GM12878 (cell line): ENCODE measurements around the gene SELENOM. TPM values are rescaled to one million over a fixed set of nuclear protein-coding genes. Genes with fewer than 3 reads are reported as not detected.

Experiments
- ATAC-seq: fragments of 200-7000 bp; cut with Tn5 transposase; 3 replicates; pipeline ENCODE4 v1.9.1; 2020; ENCODE audit warnings: mild to moderate bottlenecking, moderate library complexity
- BruUV-seq: library from RNA; stranded (reverse); fragments of 400-500 nt; replicated peaks from 2 replicates; lab custom pipeline; 2021; lab: Mats Ljungman, UMichigan
- CTCF ChIA-PET: fragments of 300-600 bp; sonication (Branson Sonifier 250); formaldehyde crosslinking; extraction: SDS; loops from one replicate; lab custom pipeline; 2021; ENCODE audit warnings: inconsistent platforms; lab: Yijun Ruan, JAX
- POLR2A ChIA-PET: fragments of 350-600 bp; formaldehyde crosslinking; extraction: SDS; loops from one replicate; lab custom pipeline; 2021; ENCODE audit warnings: inconsistent platforms; lab: Charles Lee
- RAD21 ChIA-PET: fragments of 300-600 bp; sonication (Branson Sonifier 250); formaldehyde crosslinking; loops from one replicate; lab custom pipeline; 2023; ENCODE audit warnings: antibody characterized with exemption; ENCODE audit not compliant: unreplicated experiment; lab: Charles Lee
- SMC1A ChIA-PET: fragments of 300-600 bp; sonication (Branson Sonifier 250); formaldehyde crosslinking; loops from one replicate; lab custom pipeline; 2023; ENCODE audit not compliant: unreplicated experiment, uncharacterized antibody; lab: Charles Lee
- DNase-seq: peaks from one replicate; pipeline ENCODE4 v3.0.0-alpha.2; 2011; ENCODE audit warnings: low read depth, low spot score
- FAIRE-seq: peaks from 3 replicates; lab custom pipeline; 2011; peaks lifted over from hg19 to GRCh38; lab: Jason Lieb, UNC
- H2AFZ ChIP-seq: 2 replicates; pipeline ENCODE4 v1.6.0; 2011; ENCODE audit warnings: low read depth, low read length, control low read depth; ENCODE audit not compliant: control insufficient read depth
- H3K27ac ChIP-seq: 2 replicates; pipeline ENCODE4 v1.5.1; 2011; ENCODE audit warnings: control low read depth; ENCODE audit not compliant: control insufficient read depth, insufficient read depth
- H3K27me3 ChIP-seq, 2 experiments: replicated peaks in 1 of 2; 2 replicates each; pipeline versions ENCODE4 v1.6.0 to v1.6.1; 2011; ENCODE audit warnings: low read length in 1 of 2; ENCODE audit not compliant: control insufficient read depth in 2 of 2, insufficient read depth in 2 of 2
- H3K36me3 ChIP-seq, 2 experiments: 2 replicates each; pipeline ENCODE4 v1.5.1; 2011; ENCODE audit warnings: low read length in 1 of 2; ENCODE audit not compliant: control insufficient read depth in 2 of 2, insufficient read depth in 2 of 2
- H3K4me1 ChIP-seq: 2 replicates; pipeline ENCODE4 v1.6.1; 2011; ENCODE audit warnings: mild to moderate bottlenecking, low read length, moderate library complexity, mixed read lengths; ENCODE audit not compliant: control insufficient read depth, insufficient read depth
- H3K4me2 ChIP-seq: 2 replicates; pipeline ENCODE4 v1.6.0; 2011; ENCODE audit warnings: control low read depth; ENCODE audit not compliant: control insufficient read depth, insufficient read depth
- H3K4me3 ChIP-seq: fragments of 200-600 bp; sonication (generic); 2 replicates; pipeline ENCODE4 v1.5.1; 2016
- H3K79me2 ChIP-seq: 2 replicates; pipeline ENCODE4 v1.6.0; 2011; ENCODE audit warnings: low read length; ENCODE audit not compliant: control insufficient read depth, insufficient read depth
- H3K9ac ChIP-seq: 2 replicates; pipeline ENCODE4 v1.8.0; 2011; ENCODE audit warnings: low read length, control low read depth, mixed read lengths; ENCODE audit not compliant: control insufficient read depth, insufficient read depth
- H3K9me3 ChIP-seq: replicated peaks from 3 replicates; pipeline ENCODE4 v1.5.1; 2011; ENCODE audit warnings: mild to moderate bottlenecking, low read length; ENCODE audit not compliant: control insufficient read depth, insufficient read depth
- H4K20me1 ChIP-seq: 2 replicates; pipeline ENCODE4 v1.6.0; 2011; ENCODE audit not compliant: control insufficient read depth, insufficient read depth
- ATF2 ChIP-seq: IDR thresholded peaks from 2 replicates; pipeline ENCODE4 v1.6.1; 2012; ENCODE audit warnings: low read length, inconsistent platforms
- BACH1 ChIP-seq: fragments of 450-650 bp; IDR thresholded peaks from 2 replicates; pipeline ENCODE4 v1.6.1; 2017; ENCODE audit warnings: mild to moderate bottlenecking, borderline replicate concordance
- IKZF2 ChIP-seq, 2 experiments: fragments of 450-650 bp; IDR thresholded peaks; 2 replicates each; pipeline ENCODE4 v1.6.1; 2017; ENCODE audit warnings: mild to moderate bottlenecking in 2 of 2, moderate library complexity in 2 of 2
- LARP7 ChIP-seq: fragments of 450-650 bp; IDR thresholded peaks from 2 replicates; pipeline ENCODE4 v1.6.1; 2017; ENCODE audit warnings: mild to moderate bottlenecking
- MXI1 ChIP-seq: fragments of 150-350 bp; IDR thresholded peaks from 2 replicates; pipeline ENCODE4 v1.6.1; 2011; ENCODE audit warnings: low read depth, mild to moderate bottlenecking, inconsistent platforms, low read length, improper control_type of control experiment
- NFIC ChIP-seq: IDR thresholded peaks from 2 replicates; pipeline ENCODE4 v1.6.1; 2012; ENCODE audit warnings: low read depth, mild to moderate bottlenecking, inconsistent platforms, low read length, moderate library complexity
- NFYA ChIP-seq: IDR thresholded peaks from 2 replicates; pipeline ENCODE4 v1.6.1; 2011; ENCODE audit warnings: low read depth, mild to moderate bottlenecking, low read length, improper control_type of control experiment, borderline replicate concordance
- PAX5 ChIP-seq: IDR thresholded peaks from 2 replicates; pipeline ENCODE4 v1.6.1; 2011; ENCODE audit warnings: low read depth, low read length, borderline replicate concordance
- POLR2A ChIP-seq: IDR thresholded peaks from 2 replicates; pipeline ENCODE4 v1.6.1; 2011; ENCODE audit warnings: low read depth, mild to moderate bottlenecking, low read length
- POLR2AphosphoS5 ChIP-seq: IDR thresholded peaks from 2 replicates; pipeline ENCODE4 v1.6.1; 2011; ENCODE audit warnings: mild to moderate bottlenecking, low read length, inconsistent platforms
- RBBP5 ChIP-seq: fragments of 200-600 bp; sonication (generic); conservative IDR thresholded peaks from 2 replicates; pipeline ENCODE4 v1.6.1; 2016
- RFX5 ChIP-seq: IDR thresholded peaks from 2 replicates; pipeline ENCODE4 v1.6.1; 2011; ENCODE audit warnings: low read depth, low read length, improper control_type of control experiment
- SMAD5 ChIP-seq: IDR thresholded peaks from 2 replicates; pipeline ENCODE4 v1.6.1; 2016; ENCODE audit warnings: antibody characterized with exemption, low read depth
- SREBF2 ChIP-seq: IDR thresholded peaks from 2 replicates; pipeline ENCODE4 v1.6.1; 2012; ENCODE audit warnings: mild to moderate bottlenecking, low read length
- SRF ChIP-seq, 2 experiments: IDR thresholded peaks; 2 replicates each; pipeline ENCODE4 v1.6.1; 2011; ENCODE audit warnings: low read depth in 2 of 2, low read length in 2 of 2, mild to moderate bottlenecking in 1 of 2, moderate library complexity in 1 of 2
- SUZ12 ChIP-seq: fragments of 200-600 bp; sonication (generic); IDR thresholded peaks from one replicate; pipeline ENCODE4 v1.6.1; 2018; ENCODE audit warnings: antibody characterized with exemption, mild to moderate bottlenecking; ENCODE audit not compliant: unreplicated experiment
- ZBTB33 ChIP-seq: fragments of 450-650 bp; IDR thresholded peaks from 2 replicates; pipeline ENCODE4 v1.6.1; 2017; ENCODE audit warnings: mild to moderate bottlenecking
- ZNF622 ChIP-seq: fragments of 450-650 bp; IDR thresholded peaks from 2 replicates; pipeline ENCODE4 v1.6.1; 2017; ENCODE audit warnings: mild to moderate bottlenecking, inconsistent platforms
- WGBS: methylation state at CpG from one replicate; pipeline ENCODE4 v1.1.6; 2016; ENCODE audit warnings: low lambda C conversion rate; ENCODE audit not compliant: insufficient replicate concordance, insufficient coverage; ENCODE audit errors: missing lambda C conversion rate; 5-methylcytosine and 5-hydroxymethylcytosine counted together
- in situ Hi-C: fragments of 300-500 bp; cut with MboI; formaldehyde crosslinking; loops from 9 replicates; pipeline ENCODE4 v1.14.3; 2018; ENCODE audit warnings: mixed read lengths
- intact Hi-C: fragments of 100-400 bp; cut with micrococcal nuclease; formaldehyde crosslinking; loops from one replicate; pipeline ENCODE4 v1.14.2; 2022; ENCODE audit not compliant: unreplicated experiment
- polyA plus RNA-seq, 11 experiments: library from polyadenylated mRNA; depleted of rRNA in 4 of 11; unstranded in 6 of 11; stranded (reverse) in 5 of 11; fragments of >200 nt; fragmentation: Nextera tagmentation in 4 of 11; fragmentation: Illumina TruSeq in 1 of 11; extraction: Ambion mirVana in 4 of 11; extraction: Trizol in 1 of 11; gene quantifications; 1 replicate in 1 of 11; 2 replicates in 10 of 11; pipeline versions ENCODE4 v1.2.1 to v1.2.3, GENCODE V29; 2011 to 2016; ENCODE audit warnings: inconsistent platforms in 2 of 11, missing spikeins in 2 of 11, low read depth in 1 of 11
- total RNA-seq, 4 experiments: library from RNA; depleted of rRNA in 3 of 4; stranded (reverse); fragments of >200 nt in 3 of 4; fragmentation: Illumina TruSeq in 1 of 4; extraction: Trizol in 1 of 4; gene quantifications; 2 replicates each; pipeline versions ENCODE4 v1.2.1 to v1.2.3, GENCODE V29; 2013 to 2021
- TF ChIP-seq, protein P1 (sequence below): fragments of 450-650 bp; conservative IDR thresholded peaks from 2 replicates; pipeline ENCODE4 v1.6.1; 2017; ENCODE audit warnings: mild to moderate bottlenecking, moderate library complexity

The SELENOM gene
- total and polyA plus RNA-seq, 10 of the 15 experiments (the other 5 are each of a cell fraction or from before 2014, with no cell fraction given): 0.80 to 8.3 (median 2.0) TPM

DNA sequence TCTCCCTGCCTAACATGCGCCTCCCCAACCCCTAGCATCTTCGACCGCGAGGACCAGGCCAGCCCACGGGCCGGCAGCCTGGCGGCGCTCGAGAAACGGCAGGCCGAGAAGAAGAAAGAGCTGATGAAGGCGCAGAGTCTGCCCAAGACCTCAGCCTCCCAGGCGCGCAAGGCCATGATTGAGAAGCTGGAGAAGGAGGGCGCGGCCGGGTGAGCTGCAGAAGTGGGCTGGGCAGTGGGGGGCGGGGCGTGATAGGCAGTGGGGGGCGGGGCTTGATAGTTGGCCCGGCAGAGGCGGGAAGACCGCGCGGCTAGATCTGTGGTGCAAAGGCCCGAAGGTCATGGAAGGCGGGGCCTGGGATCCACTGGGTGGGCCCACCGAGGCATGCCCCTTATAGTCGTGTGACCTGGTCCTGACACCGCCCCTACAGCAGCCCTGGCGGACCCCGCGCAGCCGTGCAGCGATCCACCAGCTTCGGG is 8.7 kb downstream of the SELENOM start (continued):
- TF ChIP-seq IKZF2 (IDR thresholded peaks at IDR 0.05) (no peak), ATF2 (no peak)
- TF ChIP-seq, all 136 proteins: peak for 0

DNA sequence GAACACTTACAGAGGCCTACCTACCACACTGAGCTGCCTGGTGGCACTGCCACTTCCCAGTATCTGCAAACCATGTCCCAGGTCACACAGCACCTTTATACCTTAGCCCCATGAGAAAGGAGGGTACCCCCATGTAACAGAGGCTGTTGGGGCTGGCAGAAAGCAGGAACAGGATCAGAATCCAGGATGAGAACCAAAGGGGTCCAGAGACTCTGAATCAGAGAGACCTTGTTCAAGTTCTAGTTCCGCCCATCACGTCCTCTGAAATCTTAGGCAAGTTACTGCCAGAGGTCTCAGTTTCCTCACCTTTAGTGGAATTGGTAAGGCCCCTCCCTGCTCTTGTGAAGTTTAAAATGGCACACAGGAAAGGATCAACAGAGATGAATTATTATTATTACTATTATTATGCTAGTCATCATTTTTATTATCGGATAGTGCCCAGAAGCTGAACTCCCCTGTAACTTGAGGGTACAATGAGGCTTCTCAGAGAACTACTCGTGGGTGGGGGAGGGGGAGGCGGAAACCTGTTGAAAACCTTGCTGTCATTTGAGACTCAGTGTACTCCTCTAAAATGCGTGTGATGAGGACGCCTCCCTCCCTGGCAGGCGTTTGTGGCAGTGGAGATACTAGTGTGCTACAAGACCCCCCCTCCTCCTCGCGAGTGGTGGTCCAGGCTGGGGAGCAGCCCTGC is 9.3 kb downstream of the SELENOM start:
- WGBS: 78% methylated on average over 8 of the region's 10 CpGs
- TF ChIP-seq PAX5: no peak
- no peak for TF ChIP-seq POLR2A
- TF ChIP-seq, protein P1, sequence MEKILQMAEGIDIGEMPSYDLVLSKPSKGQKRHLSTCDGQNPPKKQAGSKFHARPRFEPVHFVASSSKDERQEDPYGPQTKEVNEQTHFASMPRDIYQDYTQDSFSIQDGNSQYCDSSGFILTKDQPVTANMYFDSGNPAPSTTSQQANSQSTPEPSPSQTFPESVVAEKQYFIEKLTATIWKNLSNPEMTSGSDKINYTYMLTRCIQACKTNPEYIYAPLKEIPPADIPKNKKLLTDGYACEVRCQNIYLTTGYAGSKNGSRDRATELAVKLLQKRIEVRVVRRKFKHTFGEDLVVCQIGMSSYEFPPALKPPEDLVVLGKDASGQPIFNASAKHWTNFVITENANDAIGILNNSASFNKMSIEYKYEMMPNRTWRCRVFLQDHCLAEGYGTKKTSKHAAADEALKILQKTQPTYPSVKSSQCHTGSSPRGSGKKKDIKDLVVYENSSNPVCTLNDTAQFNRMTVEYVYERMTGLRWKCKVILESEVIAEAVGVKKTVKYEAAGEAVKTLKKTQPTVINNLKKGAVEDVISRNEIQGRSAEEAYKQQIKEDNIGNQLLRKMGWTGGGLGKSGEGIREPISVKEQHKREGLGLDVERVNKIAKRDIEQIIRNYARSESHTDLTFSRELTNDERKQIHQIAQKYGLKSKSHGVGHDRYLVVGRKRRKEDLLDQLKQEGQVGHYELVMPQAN: no peak
- TF ChIP-seq BACH1: no peak
- TF ChIP-seq RBBP5: no peak
- no peak for TF ChIP-seq ZNF622
- TF ChIP-seq POLR2AphosphoS5: no peak
- no peak for TF ChIP-seq MXI1
- TF ChIP-seq NFIC: no peak
- no peak for TF ChIP-seq SRF (IDR thresholded peaks at IDR 0.05; ENCODE audit: low read depth in 2 of 2, low read length in 2 of 2)
- TF ChIP-seq NFYA: no peak
- no peak for TF ChIP-seq SMAD5
- TF ChIP-seq SREBF2: no peak
- TF ChIP-seq SUZ12: no peak
- no peak for TF ChIP-seq LARP7
- TF ChIP-seq RFX5: no peak
- TF ChIP-seq ZBTB33: no peak
- TF ChIP-seq, all 136 proteins: peak for 0
- Histone ChIP-seq H4K20me1 (no peaks in the 10 kb centered on the region), H3K79me2 (no peaks in the 10 kb centered on the region), H3K4me3 (no peak overlapping the region), H3K4me1 (no peaks in the 10 kb centered on the region), H3K9ac (no peak overlapping the region), H3K4me2 (no peak overlapping the region), H3K27me3 (no peaks in the 10 kb centered on the region), H3K9me3 (no peaks in the 10 kb centered on the region), H3K36me3 (no peaks in the 10 kb centered on the region; a peak in 1 of 4 replicates), H2AFZ (no peak overlapping the region), H3K27ac (no peak overlapping the region)
- no TSS peak for BruUV-seq
- no peak for DNase-seq
- CTCF ChIA-PET: no interaction called here
- RAD21 ChIA-PET: no interaction called here
- intact Hi-C loops (no loop called here), in situ Hi-C loops (no loop called here)
- no peak for ATAC-seq
- SMC1A ChIA-PET: interaction anchor here (0.6 kb wide), 1 partner anchor 242 kb away, joined by 3 read pairs; no protein-coding TSS in a partner anchor
- POLR2A ChIA-PET: no interaction called here
- FAIRE-seq: no peak
